ENCODE measurements around the gene RAMP3.
"Not testable (repeated sequence)": the region's sequence is repeated elsewhere in the genome, so short reads cannot be mapped to it uniquely, and the experiment has no call there.

The RAMP3 gene

GRCh38 chr7:45203936-45204445 is 46.4 kb downstream of the RAMP3 start:
- Mint-ChIP-seq H3K36me3 (no peaks in the 10 kb centered on the region), H3K4me3 (peak overlapping the region; percentile 4), H3K9me3 (no peaks in the 10 kb centered on the region), H3K4me1 (peaks cover 35% of the 10 kb centered on the region), H3K27ac (peak overlapping the region; percentile 9)
- DNase-seq (ENCODE audit: low spot score in 2 of 2) = no peak
- ATAC-seq = peak; percentile 86

DNA sequence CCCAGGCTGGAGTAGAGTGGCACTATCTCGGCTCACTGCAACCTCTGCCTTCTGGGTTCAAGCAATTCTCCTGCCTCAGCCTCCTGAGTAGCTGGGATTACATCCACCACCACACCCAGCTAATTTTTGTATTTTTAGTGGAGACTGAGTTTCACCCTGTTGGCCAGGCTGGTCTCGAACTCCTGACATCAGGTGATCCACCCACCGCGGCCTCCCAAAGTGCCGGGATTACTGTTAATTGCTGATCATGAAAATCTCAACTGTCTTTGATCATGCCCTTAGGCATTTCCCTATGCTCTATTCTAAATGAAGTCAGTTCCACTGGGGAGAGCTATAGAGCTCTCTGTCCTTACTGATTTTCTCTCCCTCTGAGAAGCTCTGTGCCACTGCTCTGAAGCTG is 48.7 kb downstream of the RAMP3 start:
- not testable (repeated sequence) for H3K9me3 Mint-ChIP-seq; ATAC-seq; H3K36me3 Mint-ChIP-seq; H3K4me3 Mint-ChIP-seq; DNase-seq (ENCODE audit: low spot score in 2 of 2); H3K27ac Mint-ChIP-seq
- peaks cover 27% of the 10 kb centered on the region for H3K4me1 Mint-ChIP-seq

DNA sequence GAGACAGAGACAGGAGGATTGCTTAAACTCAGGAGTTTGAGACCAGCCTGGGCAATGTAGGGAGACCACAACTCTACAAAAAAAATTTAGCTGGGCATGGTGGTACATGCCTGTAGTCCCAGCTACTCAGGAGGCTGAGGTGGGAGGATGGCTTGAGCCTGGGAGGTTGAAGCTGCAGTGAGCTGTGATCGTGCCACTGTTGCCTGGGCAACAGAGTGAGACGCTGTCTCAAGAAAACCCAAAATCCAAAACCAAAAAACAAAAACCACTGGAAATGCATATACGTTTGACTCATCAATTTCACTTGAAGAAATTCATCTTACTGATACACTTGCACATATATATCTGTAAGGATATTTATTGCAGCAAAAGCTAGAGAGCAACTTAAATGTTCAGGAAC is 52.3 kb downstream of the RAMP3 start:
- H3K36me3 Mint-ChIP-seq; H3K27ac Mint-ChIP-seq; H3K9me3 Mint-ChIP-seq; DNase-seq (ENCODE audit: low spot score in 2 of 2); H3K4me1 Mint-ChIP-seq; ATAC-seq; H3K4me3 Mint-ChIP-seq: not testable (repeated sequence)

GRCh38 chr7:45211066-45211465 is 53.5 kb downstream of the RAMP3 start:
- H3K4me1 Mint-ChIP-seq = no peaks in the 10 kb centered on the region
- ATAC-seq (no peak), DNase-seq (ENCODE audit: low spot score in 2 of 2) (no peak)
- H3K27ac Mint-ChIP-seq = no peak overlapping the region
- no peaks in the 10 kb centered on the region for H3K36me3 Mint-ChIP-seq
- H3K9me3 Mint-ChIP-seq = no peaks in the 10 kb centered on the region
- no peak overlapping the region for H3K4me3 Mint-ChIP-seq

DNA sequence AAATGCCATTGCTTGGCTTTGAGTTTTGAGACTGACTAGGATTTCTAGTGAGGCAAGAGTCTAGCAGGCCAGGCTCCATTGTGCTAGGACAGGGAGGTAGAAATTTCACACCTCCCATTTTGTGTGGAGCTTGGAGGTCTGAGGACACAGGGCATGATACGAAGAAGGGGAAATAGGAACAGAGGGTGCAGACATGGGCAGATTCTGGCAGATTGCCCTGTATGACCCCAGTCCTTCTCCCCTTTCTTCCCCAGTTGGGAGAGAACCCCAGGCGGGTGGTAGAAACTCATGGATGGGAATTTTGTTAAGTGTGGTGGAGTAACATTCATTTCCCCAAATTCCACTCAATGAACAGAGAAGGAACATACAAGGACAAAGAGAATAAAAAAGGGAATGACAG is 54.4 kb downstream of the RAMP3 start:
- Mint-ChIP-seq H3K4me1 (no peaks in the 10 kb centered on the region), H3K4me3 (no peak overlapping the region), H3K9me3 (no peaks in the 10 kb centered on the region), H3K36me3 (no peaks in the 10 kb centered on the region), H3K27ac (no peak overlapping the region)
- ATAC-seq (no peak), DNase-seq (ENCODE audit: low spot score in 2 of 2) (no peak)

- Mint-ChIP-seq H3K4me3 (no peak overlapping the region), H3K4me1 (no peaks in the 10 kb centered on the region), H3K9me3 (no peaks in the 10 kb centered on the region), H3K27ac (no peak overlapping the region), H3K36me3 (no peaks in the 10 kb centered on the region)
- ATAC-seq = no peak
- DNase-seq (ENCODE audit: low spot score in 2 of 2) = no peak
Measured at GRCh38 chr7:45212606-45213005, 55.0 kb downstream of the RAMP3 start.

GRCh38 chr7:45215601-45216062 is 58.0 kb downstream of the RAMP3 start:
- Mint-ChIP-seq H3K36me3 (no peaks in the 10 kb centered on the region), H3K9me3 (no peaks in the 10 kb centered on the region), H3K4me3 (no peak overlapping the region), H3K27ac (no peak overlapping the region), H3K4me1 (no peaks in the 10 kb centered on the region)
- no peak for ATAC-seq
- no peak for DNase-seq (ENCODE audit: low spot score in 2 of 2)

- Mint-ChIP-seq H3K9me3 (no peaks in the 10 kb centered on the region), H3K4me3 (no peak overlapping the region), H3K27ac (no peak overlapping the region), H3K36me3 (no peaks in the 10 kb centered on the region), H3K4me1 (no peaks in the 10 kb centered on the region)
- ATAC-seq (peak; percentile 19), DNase-seq (ENCODE audit: low spot score in 2 of 2) (no peak)
Measured at GRCh38 chr7:45216181-45216580, 58.6 kb downstream of the RAMP3 start.

DNA sequence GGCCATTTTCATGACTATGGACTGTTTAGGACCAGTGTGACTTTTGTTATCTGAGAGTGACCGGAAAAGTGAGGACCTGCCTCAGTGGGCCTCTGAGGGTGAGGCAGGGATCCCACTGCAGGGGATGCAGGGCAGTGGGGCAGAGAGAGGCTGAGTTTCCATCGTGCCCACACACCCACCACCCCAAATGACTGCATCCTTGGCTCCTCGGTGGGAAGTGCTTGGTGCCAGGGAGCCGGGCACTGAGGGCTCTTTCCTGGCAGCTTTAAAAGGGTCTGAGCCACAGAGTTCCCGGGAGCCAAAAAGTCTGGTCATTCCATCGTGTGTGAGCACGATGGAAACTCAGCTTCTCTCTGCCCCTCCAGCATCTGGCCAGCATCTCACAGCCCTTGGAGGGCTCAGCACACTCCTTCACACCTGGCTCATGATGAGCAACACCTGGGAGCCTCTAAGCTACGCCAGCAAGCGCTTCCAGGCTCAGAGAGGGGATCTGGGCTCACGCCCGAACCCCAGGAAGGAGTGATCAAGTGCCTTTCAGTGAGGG is 59.1 kb downstream of the RAMP3 start:
- Mint-ChIP-seq H3K4me3 (no peak overlapping the region), H3K9me3 (no peaks in the 10 kb centered on the region), H3K27ac (no peak overlapping the region), H3K4me1 (no peaks in the 10 kb centered on the region), H3K36me3 (no peaks in the 10 kb centered on the region)
- ATAC-seq = no peak
- no peak for DNase-seq (ENCODE audit: low spot score in 2 of 2)

- DNase-seq (ENCODE audit: low spot score in 2 of 2) (no peak), ATAC-seq (no peak)
- Mint-ChIP-seq H3K9me3 (no peaks in the 10 kb centered on the region), H3K4me3 (no peak overlapping the region), H3K36me3 (no peaks in the 10 kb centered on the region), H3K4me1 (no peaks in the 10 kb centered on the region), H3K27ac (no peak overlapping the region)
Measured at GRCh38 chr7:45217358-45217757, 59.8 kb downstream of the RAMP3 start.

DNA sequence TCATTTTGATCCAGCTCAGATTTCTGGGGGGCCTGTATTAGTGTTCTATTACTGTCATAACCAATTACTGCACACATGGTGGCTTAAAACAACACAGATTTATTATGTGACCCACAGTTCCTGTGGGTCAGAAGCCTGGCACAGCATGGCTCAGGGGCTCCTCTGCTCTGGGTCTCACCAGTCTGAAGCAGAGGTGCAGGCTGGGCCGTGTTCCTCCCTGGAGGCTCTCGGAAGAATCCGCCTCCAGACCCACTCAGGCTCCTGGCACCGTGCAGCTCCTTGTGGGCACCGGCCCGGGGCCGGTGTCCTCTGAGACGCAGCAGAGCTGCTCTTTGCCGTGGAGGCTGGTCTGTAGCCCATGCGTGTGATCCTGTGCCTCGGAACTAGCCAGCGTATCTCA is 61.5 kb downstream of the RAMP3 start:
- H3K4me3 Mint-ChIP-seq = no peak overlapping the region
- H3K9me3 Mint-ChIP-seq = no peaks in the 10 kb centered on the region
- ATAC-seq (no peak), DNase-seq (ENCODE audit: low spot score in 2 of 2) (no peak)
- no peak overlapping the region for H3K27ac Mint-ChIP-seq
- no peaks in the 10 kb centered on the region for H3K36me3 Mint-ChIP-seq
- no peaks in the 10 kb centered on the region for H3K4me1 Mint-ChIP-seq

DNA sequence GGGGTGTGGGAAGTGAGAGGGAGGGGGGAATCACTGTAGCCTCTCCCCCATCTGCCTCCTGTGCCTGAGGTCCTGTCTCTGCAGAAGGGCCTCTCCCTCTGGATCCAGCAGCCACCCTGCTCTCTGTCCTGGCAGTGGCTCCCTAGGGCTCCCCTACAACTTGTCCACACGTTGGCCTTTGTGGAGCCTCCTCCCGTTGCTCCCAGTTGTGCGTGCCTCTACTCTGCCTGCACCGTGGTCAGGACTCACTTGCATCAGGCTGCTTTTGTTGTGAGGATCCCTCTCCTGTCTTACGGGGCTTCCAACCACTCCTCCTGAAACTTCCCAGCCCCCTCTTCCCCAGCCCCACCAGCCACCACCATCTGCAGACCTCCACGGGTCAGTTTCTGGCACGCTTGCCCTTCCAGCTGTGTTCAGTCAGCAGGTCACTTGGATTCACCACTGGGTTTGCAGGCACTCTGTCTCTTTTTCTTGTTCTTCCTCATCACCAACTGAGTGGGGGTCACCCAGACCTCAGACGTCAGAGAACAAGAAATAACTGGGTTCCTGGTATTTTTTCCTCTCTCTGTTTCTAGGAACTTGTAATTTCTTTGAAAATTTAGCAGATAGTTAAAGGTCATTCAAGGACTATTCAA is 62.3 kb downstream of the RAMP3 start:
- Mint-ChIP-seq H3K9me3 (no peaks in the 10 kb centered on the region), H3K27ac (no peak overlapping the region), H3K36me3 (no peaks in the 10 kb centered on the region), H3K4me3 (no peak overlapping the region), H3K4me1 (no peaks in the 10 kb centered on the region)
- DNase-seq (ENCODE audit: low spot score in 2 of 2) (no peak), ATAC-seq (no peak)

DNA sequence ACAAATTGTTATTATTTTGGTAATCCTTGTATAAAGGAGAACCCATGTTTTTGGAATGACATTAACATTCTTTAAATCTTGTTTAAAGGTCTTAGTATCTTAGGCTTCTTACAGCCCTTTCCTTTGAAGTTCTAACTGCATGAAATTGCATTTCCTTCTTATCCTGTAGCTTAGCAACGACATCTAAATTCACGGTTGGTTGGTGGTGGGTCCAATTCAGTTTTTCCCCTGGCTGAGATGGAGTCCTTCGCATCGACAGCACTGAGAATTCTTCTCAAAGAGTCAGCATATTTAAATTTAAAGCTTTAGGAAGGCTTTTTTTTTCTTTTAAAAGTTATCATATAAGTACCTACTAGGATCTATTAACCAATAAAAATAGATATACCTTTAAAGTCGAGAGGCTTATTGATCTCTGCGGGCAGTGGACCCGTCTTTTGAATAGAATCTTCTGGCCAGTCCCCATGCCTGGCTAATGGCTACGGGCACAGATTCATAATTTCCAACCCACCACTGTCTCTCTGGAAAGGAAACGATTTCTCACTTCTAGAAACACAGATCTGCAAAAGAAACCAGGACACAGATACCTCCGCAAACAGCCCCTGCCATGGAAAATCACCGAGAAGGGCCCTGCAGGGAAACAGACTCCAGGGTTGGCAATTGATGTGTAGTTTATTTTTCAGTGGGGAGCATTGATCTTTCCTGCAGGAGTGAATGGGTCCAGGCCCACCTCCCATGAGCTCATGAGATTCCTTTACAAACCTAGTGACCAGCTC is 63.4 kb downstream of the RAMP3 start:
- no peak for DNase-seq (ENCODE audit: low spot score in 2 of 2)
- H3K9me3 Mint-ChIP-seq = no peaks in the 10 kb centered on the region
- H3K4me3 Mint-ChIP-seq = no peak overlapping the region
- H3K36me3 Mint-ChIP-seq = no peaks in the 10 kb centered on the region
- ATAC-seq = no peak
- H3K4me1 Mint-ChIP-seq = no peaks in the 10 kb centered on the region
- H3K27ac Mint-ChIP-seq = no peak overlapping the region

- ATAC-seq (no peak), DNase-seq (ENCODE audit: low spot score in 2 of 2) (no peak)
- no peak overlapping the region for H3K4me3 Mint-ChIP-seq
- H3K4me1 Mint-ChIP-seq = no peaks in the 10 kb centered on the region
- H3K36me3 Mint-ChIP-seq = no peaks in the 10 kb centered on the region
- H3K9me3 Mint-ChIP-seq = no peaks in the 10 kb centered on the region
- no peak overlapping the region for H3K27ac Mint-ChIP-seq
Measured at GRCh38 chr7:45221896-45222604, 64.5 kb downstream of the RAMP3 start.

GRCh38 chr7:45223078-45223477 is 65.5 kb downstream of the RAMP3 start:
- ATAC-seq (no peak), DNase-seq (ENCODE audit: low spot score in 2 of 2) (peak in 1 of 2 donors; percentile 7)
- no peaks in the 10 kb centered on the region for H3K4me1 Mint-ChIP-seq
- no peak overlapping the region for H3K27ac Mint-ChIP-seq
- H3K4me3 Mint-ChIP-seq = no peak overlapping the region
- H3K36me3 Mint-ChIP-seq = no peaks in the 10 kb centered on the region
- no peaks in the 10 kb centered on the region for H3K9me3 Mint-ChIP-seq
